Measurements from ENCODE around the gene CRTAC1.

CRTAC1 gene

GRCh38 chr10:97919012-97919411 lies 111.4 kb downstream of the CRTAC1 start:
- no peak for TF ChIP-seq CTCF (IDR thresholded peaks at IDR 0.05; ENCODE audit: extremely low read depth, insufficient read depth, missing control alignments)
- in situ Hi-C loops (cut with MboI; ENCODE audit: low pct_unique_long_range_greater_than_20kb, low sequenced_read_pairs, unreplicated experiment) = loop anchor here (10.0 to 25.0 kb wide), 2 partner anchors 126 to 393 kb away; no protein-coding TSS in a partner anchor
- DNase-seq (ENCODE audit: low spot score) = no peak

GRCh38 chr10:97916586-97916985 lies 113.8 kb downstream of the CRTAC1 start:
- no peak for DNase-seq (ENCODE audit: low spot score)
- in situ Hi-C loops (cut with MboI; ENCODE audit: low pct_unique_long_range_greater_than_20kb, low sequenced_read_pairs, unreplicated experiment) = loop anchor here (10.0 to 25.0 kb wide), 2 partner anchors 128 to 396 kb away; no protein-coding TSS in a partner anchor
- TF ChIP-seq CTCF (IDR thresholded peaks at IDR 0.05; ENCODE audit: extremely low read depth, insufficient read depth, missing control alignments) = no peak

- DNase-seq (ENCODE audit: low spot score) = no peak
- in situ Hi-C loops (cut with MboI; ENCODE audit: low pct_unique_long_range_greater_than_20kb, low sequenced_read_pairs, unreplicated experiment) = loop anchor here (10.0 to 25.0 kb wide), 2 partner anchors 129 to 397 kb away; no protein-coding TSS in a partner anchor
- TF ChIP-seq CTCF (IDR thresholded peaks at IDR 0.05; ENCODE audit: extremely low read depth, insufficient read depth, missing control alignments) = no peak
Measured at GRCh38 chr10:97915346-97916131, 114.9 kb downstream of the CRTAC1 start.

GRCh38 chr10:97914837-97915211 lies 115.6 kb downstream of the CRTAC1 start:
- in situ Hi-C loops (cut with MboI; ENCODE audit: low pct_unique_long_range_greater_than_20kb, low sequenced_read_pairs, unreplicated experiment) = loop anchor here (10.0 to 25.0 kb wide), 2 partner anchors 130 to 397 kb away; no protein-coding TSS in a partner anchor
- peak; percentile 82 for DNase-seq (ENCODE audit: low spot score)
- peak; percentile 92 for TF ChIP-seq CTCF (IDR thresholded peaks at IDR 0.05; ENCODE audit: extremely low read depth, insufficient read depth, missing control alignments)

- TF ChIP-seq CTCF (IDR thresholded peaks at IDR 0.05; ENCODE audit: extremely low read depth, insufficient read depth, missing control alignments) = no peak
- in situ Hi-C loops (cut with MboI; ENCODE audit: low pct_unique_long_range_greater_than_20kb, low sequenced_read_pairs, unreplicated experiment) = loop anchor here (10.0 to 25.0 kb wide), 2 partner anchors 130 to 398 kb away; no protein-coding TSS in a partner anchor
- DNase-seq (ENCODE audit: low spot score) = no peak
Measured at GRCh38 chr10:97914171-97914836, 116.1 kb downstream of the CRTAC1 start.

- TF ChIP-seq CTCF (IDR thresholded peaks at IDR 0.05; ENCODE audit: extremely low read depth, insufficient read depth, missing control alignments) = no peak
- in situ Hi-C loops (cut with MboI; ENCODE audit: low pct_unique_long_range_greater_than_20kb, low sequenced_read_pairs, unreplicated experiment) = loop anchor here (10.0 to 25.0 kb wide), 2 partner anchors 131 to 399 kb away; no protein-coding TSS in a partner anchor
- DNase-seq (ENCODE audit: low spot score) = no peak
Measured at GRCh38 chr10:97913614-97914013, 116.8 kb downstream of the CRTAC1 start.
